ENCODE measurements around the gene LAMTOR3.
A peak's percentile ranks its signal among the peaks of the same experiment; 100 is the strongest.

Gene LAMTOR3, protein sequence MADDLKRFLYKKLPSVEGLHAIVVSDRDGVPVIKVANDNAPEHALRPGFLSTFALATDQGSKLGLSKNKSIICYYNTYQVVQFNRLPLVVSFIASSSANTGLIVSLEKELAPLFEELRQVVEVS
- 26.1 to 33.5 (median 28.8) reads per million in 3 donors for total RNA-seq

- no peaks in the 10 kb centered on the region for H3K9me3 ChIP-seq (ENCODE audit: control insufficient read depth, low read length)
- no peaks in the 10 kb centered on the region for H3K27me3 ChIP-seq (replicated peaks; ENCODE audit: control insufficient read depth, insufficient read depth, low read length, poor library complexity, severe bottlenecking)
- peaks cover 17% of the 10 kb centered on the region for H3K4me1 ChIP-seq (ENCODE audit: control insufficient read depth, insufficient read depth, low read length, poor library complexity, severe bottlenecking)
- H3K4me3 ChIP-seq (ENCODE audit: insufficient read depth, low read depth, low read length, poor library complexity, severe bottlenecking), result peak within 1 kb of the TSS; percentile 70
- peak; percentile 85 to 88 (median 87) for DNase-seq
- peaks cover 4% of the 10 kb centered on the region for H3K36me3 ChIP-seq (ENCODE audit: control insufficient read depth, insufficient read depth, low read length)
- H3K27ac ChIP-seq (ENCODE audit: insufficient read depth, low read length, poor library complexity, severe bottlenecking), result peak within 1 kb of the TSS; percentile 83
Observed at GRCh38 chr4:99894161-99894997, at the start of gene LAMTOR3. Gene LAMTOR3 (minus strand): TSS chr4:99894427. CDS start chr4:99893963, 464 bp downstream.

DNA sequence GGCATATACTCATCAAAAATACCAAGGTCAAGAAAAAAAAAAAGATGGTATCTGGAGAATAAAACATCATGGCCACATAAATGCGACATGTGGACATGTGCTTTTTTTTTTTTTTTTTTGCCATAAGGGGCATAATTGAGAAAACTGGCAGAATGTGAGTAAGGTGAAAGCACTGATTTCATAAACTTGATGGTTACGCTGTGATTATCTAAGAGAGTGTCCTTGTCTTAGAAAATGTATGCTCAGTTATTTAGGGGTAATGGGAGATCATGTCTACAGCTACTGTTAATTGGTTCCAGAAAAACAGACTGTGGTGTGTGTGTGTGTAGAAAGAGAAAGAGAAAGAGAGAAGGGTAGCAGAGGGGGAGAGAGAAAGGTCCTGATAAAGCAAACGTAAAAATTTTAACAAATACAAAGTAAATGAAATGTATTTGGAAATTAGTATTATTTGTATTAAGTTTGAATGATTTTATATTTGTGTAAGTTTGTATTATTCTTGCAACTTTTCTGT is 44.1 kb upstream of the LAMTOR3 start:
- Histone ChIP-seq H3K36me3 (ENCODE audit: control insufficient read depth, insufficient read depth, low read length) (no peaks in the 10 kb centered on the region), H3K27ac (ENCODE audit: insufficient read depth, low read length, poor library complexity, severe bottlenecking) (no peak overlapping the region), H3K27me3 (replicated peaks; ENCODE audit: control insufficient read depth, insufficient read depth, low read length, poor library complexity, severe bottlenecking) (no peaks in the 10 kb centered on the region), H3K4me3 (ENCODE audit: insufficient read depth, low read depth, low read length, poor library complexity, severe bottlenecking) (no peak overlapping the region), H3K4me1 (ENCODE audit: control insufficient read depth, insufficient read depth, low read length, poor library complexity, severe bottlenecking) (peaks cover 8% of the 10 kb centered on the region), H3K9me3 (ENCODE audit: control insufficient read depth, low read length) (no peaks in the 10 kb centered on the region)
- DNase-seq, result no peak

DNA sequence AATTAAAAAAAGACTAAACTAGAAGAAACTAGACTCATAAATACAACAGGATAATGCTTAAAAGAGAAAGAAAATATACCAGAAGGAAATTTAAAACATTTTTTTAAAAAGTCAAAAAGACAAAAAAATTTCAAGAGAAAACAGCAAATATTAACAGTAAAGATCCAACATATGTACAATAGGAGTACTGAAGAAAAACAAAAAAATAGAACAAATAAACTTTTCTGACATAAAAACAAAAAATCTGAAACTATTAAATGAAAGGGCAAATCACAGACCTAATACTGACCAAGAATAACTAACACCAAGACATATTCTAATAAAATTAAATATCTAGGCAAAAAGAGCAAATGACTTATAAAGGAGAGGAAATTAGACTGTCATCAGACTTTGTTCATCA is 40.7 kb upstream of the LAMTOR3 start:
- H3K27ac ChIP-seq (ENCODE audit: insufficient read depth, low read length, poor library complexity, severe bottlenecking), result no peak overlapping the region
- H3K9me3 ChIP-seq (ENCODE audit: control insufficient read depth, low read length), result no peaks in the 10 kb centered on the region
- H3K27me3 ChIP-seq (replicated peaks; ENCODE audit: control insufficient read depth, insufficient read depth, low read length, poor library complexity, severe bottlenecking), result no peaks in the 10 kb centered on the region
- H3K36me3 ChIP-seq (ENCODE audit: control insufficient read depth, insufficient read depth, low read length), result no peaks in the 10 kb centered on the region
- DNase-seq, result no peak
- H3K4me1 ChIP-seq (ENCODE audit: control insufficient read depth, insufficient read depth, low read length, poor library complexity, severe bottlenecking), result peaks cover 5% of the 10 kb centered on the region
- H3K4me3 ChIP-seq (ENCODE audit: insufficient read depth, low read depth, low read length, poor library complexity, severe bottlenecking), result no peak overlapping the region

DNA sequence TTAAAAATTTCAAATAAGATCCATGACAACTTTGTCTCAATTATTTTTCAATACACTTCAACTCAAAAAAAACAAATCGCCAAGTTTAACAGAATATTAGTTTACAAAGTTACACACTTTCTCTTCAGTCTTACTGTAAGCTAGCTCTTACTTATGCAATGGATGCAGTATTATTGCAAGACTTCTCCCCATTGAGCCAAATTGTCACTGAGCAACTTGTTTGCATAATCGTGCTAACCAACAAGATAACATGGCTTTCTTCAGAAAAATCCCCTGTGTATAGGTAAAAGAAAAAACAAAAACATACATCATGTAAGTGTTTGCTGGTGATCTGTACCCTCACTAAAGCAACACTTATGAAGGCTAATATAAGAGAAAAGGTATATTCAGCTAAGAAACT is 33.3 kb upstream of the LAMTOR3 start:
- Histone ChIP-seq H3K36me3 (ENCODE audit: control insufficient read depth, insufficient read depth, low read length) (peaks cover 14% of the 10 kb centered on the region), H3K4me3 (ENCODE audit: insufficient read depth, low read depth, low read length, poor library complexity, severe bottlenecking) (no peak overlapping the region), H3K9me3 (ENCODE audit: control insufficient read depth, low read length) (no peaks in the 10 kb centered on the region), H3K27ac (ENCODE audit: insufficient read depth, low read length, poor library complexity, severe bottlenecking) (no peak overlapping the region), H3K27me3 (replicated peaks; ENCODE audit: control insufficient read depth, insufficient read depth, low read length, poor library complexity, severe bottlenecking) (no peaks in the 10 kb centered on the region), H3K4me1 (ENCODE audit: control insufficient read depth, insufficient read depth, low read length, poor library complexity, severe bottlenecking) (no peaks in the 10 kb centered on the region)
- DNase-seq, result no peak

DNA sequence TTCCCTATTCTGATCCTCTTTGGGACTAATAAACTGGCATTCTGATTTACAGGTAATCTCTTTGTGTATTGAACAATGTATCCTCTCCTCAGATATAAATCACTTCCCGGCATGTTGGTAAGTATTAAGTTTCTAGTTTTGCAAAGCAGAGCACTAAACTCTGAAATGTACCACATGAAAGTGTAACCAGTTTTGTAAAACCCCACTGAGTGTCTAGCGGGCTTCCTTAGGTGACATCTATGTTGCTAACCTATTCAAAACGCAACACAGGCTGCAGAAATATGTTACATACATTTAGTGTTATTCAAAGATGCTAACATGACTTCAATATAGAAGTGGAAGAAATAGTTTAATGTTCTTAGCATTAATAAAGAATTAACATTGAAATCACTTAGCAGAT is 26.9 kb upstream of the LAMTOR3 start:
- Histone ChIP-seq H3K27ac (ENCODE audit: insufficient read depth, low read length, poor library complexity, severe bottlenecking) (no peak overlapping the region), H3K4me3 (ENCODE audit: insufficient read depth, low read depth, low read length, poor library complexity, severe bottlenecking) (no peak overlapping the region), H3K9me3 (ENCODE audit: control insufficient read depth, low read length) (no peaks in the 10 kb centered on the region), H3K27me3 (replicated peaks; ENCODE audit: control insufficient read depth, insufficient read depth, low read length, poor library complexity, severe bottlenecking) (no peaks in the 10 kb centered on the region), H3K36me3 (ENCODE audit: control insufficient read depth, insufficient read depth, low read length) (peaks cover 34% of the 10 kb centered on the region), H3K4me1 (ENCODE audit: control insufficient read depth, insufficient read depth, low read length, poor library complexity, severe bottlenecking) (peaks cover 2% of the 10 kb centered on the region)
- DNase-seq, result no peak

GRCh38 chr4:99918656-99919055 is 24.4 kb upstream of the LAMTOR3 start:
- H3K27ac ChIP-seq (ENCODE audit: insufficient read depth, low read length, poor library complexity, severe bottlenecking), result no peak overlapping the region
- peaks cover 3% of the 10 kb centered on the region for H3K4me1 ChIP-seq (ENCODE audit: control insufficient read depth, insufficient read depth, low read length, poor library complexity, severe bottlenecking)
- H3K9me3 ChIP-seq (ENCODE audit: control insufficient read depth, low read length), result no peaks in the 10 kb centered on the region
- H3K36me3 ChIP-seq (ENCODE audit: control insufficient read depth, insufficient read depth, low read length), result peaks cover 25% of the 10 kb centered on the region
- H3K27me3 ChIP-seq (replicated peaks; ENCODE audit: control insufficient read depth, insufficient read depth, low read length, poor library complexity, severe bottlenecking), result no peaks in the 10 kb centered on the region
- no peak for DNase-seq
- H3K4me3 ChIP-seq (ENCODE audit: insufficient read depth, low read depth, low read length, poor library complexity, severe bottlenecking), result no peak overlapping the region

DNA sequence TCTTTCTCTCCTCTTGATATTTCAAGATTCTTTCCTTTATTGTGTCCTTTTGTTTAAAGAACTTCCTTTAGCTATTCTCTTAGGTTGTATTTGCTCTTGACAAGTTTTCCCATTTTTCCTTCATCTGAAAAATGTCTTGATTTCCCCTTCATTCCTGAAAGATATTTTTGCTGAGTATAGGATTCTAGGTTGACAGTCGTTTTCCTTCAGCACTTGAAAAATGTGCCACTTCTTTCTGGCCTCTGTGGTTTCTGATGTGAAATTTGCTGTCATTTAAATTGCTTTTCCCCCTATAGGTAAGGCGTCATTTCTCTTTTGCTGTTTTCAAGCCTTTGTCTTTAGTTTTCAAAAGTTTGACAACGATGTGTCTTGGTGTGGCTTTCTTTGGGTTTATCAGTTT is 23.3 kb upstream of the LAMTOR3 start:
- Histone ChIP-seq H3K4me3 (ENCODE audit: insufficient read depth, low read depth, low read length, poor library complexity, severe bottlenecking) (no peak overlapping the region), H3K9me3 (ENCODE audit: control insufficient read depth, low read length) (no peaks in the 10 kb centered on the region), H3K27ac (ENCODE audit: insufficient read depth, low read length, poor library complexity, severe bottlenecking) (no peak overlapping the region), H3K27me3 (replicated peaks; ENCODE audit: control insufficient read depth, insufficient read depth, low read length, poor library complexity, severe bottlenecking) (no peaks in the 10 kb centered on the region), H3K36me3 (ENCODE audit: control insufficient read depth, insufficient read depth, low read length) (peaks cover 24% of the 10 kb centered on the region), H3K4me1 (ENCODE audit: control insufficient read depth, insufficient read depth, low read length, poor library complexity, severe bottlenecking) (peaks cover 3% of the 10 kb centered on the region)
- no peak for DNase-seq

DNA sequence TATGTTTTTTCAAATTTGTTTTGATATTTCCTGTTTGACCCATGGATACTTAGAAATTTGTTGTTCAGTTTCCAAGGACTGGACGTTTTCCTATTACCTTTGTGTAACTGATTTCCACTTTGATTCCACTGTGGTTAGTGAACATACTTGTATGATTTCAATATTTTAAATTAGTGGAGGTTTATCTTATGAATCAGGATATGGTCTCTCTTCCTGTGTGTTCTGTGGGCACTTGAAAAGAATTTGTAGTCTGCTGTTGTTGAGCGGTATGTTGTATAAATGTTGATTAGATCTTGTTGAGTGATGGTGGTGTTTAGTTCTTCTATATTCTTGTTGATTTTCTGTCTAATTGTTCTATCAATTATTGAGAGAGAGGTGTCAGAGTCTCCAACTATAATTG is 21.2 kb upstream of the LAMTOR3 start:
- H3K36me3 ChIP-seq (ENCODE audit: control insufficient read depth, insufficient read depth, low read length), result peaks cover 22% of the 10 kb centered on the region
- H3K27ac ChIP-seq (ENCODE audit: insufficient read depth, low read length, poor library complexity, severe bottlenecking), result no peak overlapping the region
- H3K4me3 ChIP-seq (ENCODE audit: insufficient read depth, low read depth, low read length, poor library complexity, severe bottlenecking), result no peak overlapping the region
- no peaks in the 10 kb centered on the region for H3K27me3 ChIP-seq (replicated peaks; ENCODE audit: control insufficient read depth, insufficient read depth, low read length, poor library complexity, severe bottlenecking)
- no peak for DNase-seq
- H3K4me1 ChIP-seq (ENCODE audit: control insufficient read depth, insufficient read depth, low read length, poor library complexity, severe bottlenecking), result peaks cover 3% of the 10 kb centered on the region
- no peaks in the 10 kb centered on the region for H3K9me3 ChIP-seq (ENCODE audit: control insufficient read depth, low read length)

GRCh38 chr4:99894998-99895397 is 771 bp upstream of the LAMTOR3 start:
- peak overlapping the region; percentile 55 for H3K27ac ChIP-seq (ENCODE audit: insufficient read depth, low read length, poor library complexity, severe bottlenecking)
- no peaks in the 10 kb centered on the region for H3K27me3 ChIP-seq (replicated peaks; ENCODE audit: control insufficient read depth, insufficient read depth, low read length, poor library complexity, severe bottlenecking)
- no peak overlapping the region for H3K4me3 ChIP-seq (ENCODE audit: insufficient read depth, low read depth, low read length, poor library complexity, severe bottlenecking)
- H3K4me1 ChIP-seq (ENCODE audit: control insufficient read depth, insufficient read depth, low read length, poor library complexity, severe bottlenecking), result peaks cover 17% of the 10 kb centered on the region
- H3K9me3 ChIP-seq (ENCODE audit: control insufficient read depth, low read length), result no peaks in the 10 kb centered on the region
- H3K36me3 ChIP-seq (ENCODE audit: control insufficient read depth, insufficient read depth, low read length), result peaks cover 7% of the 10 kb centered on the region
- no peak for DNase-seq

DNA sequence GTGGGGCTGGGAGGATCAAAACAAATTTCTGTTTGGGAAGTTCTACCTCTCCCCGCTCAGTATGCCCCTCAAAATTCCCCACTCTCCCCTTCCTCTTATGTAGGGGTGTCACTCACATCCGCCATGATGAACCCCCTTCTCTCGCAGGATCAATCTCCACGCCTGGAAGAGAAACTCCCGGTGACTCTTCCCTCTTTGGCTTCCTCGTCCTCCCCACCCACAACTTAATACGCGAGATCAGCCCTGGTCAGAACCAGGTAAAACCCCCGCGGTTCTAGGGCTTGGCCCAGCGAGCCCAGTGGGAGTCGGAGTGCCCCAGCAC is 427 bp downstream of the LAMTOR3 start:
- Histone ChIP-seq H3K27ac (ENCODE audit: insufficient read depth, low read length, poor library complexity, severe bottlenecking) (peak overlapping the region; percentile 83), H3K36me3 (ENCODE audit: control insufficient read depth, insufficient read depth, low read length) (peaks cover 5% of the 10 kb centered on the region), H3K27me3 (replicated peaks; ENCODE audit: control insufficient read depth, insufficient read depth, low read length, poor library complexity, severe bottlenecking) (no peaks in the 10 kb centered on the region), H3K9me3 (ENCODE audit: control insufficient read depth, low read length) (no peaks in the 10 kb centered on the region), H3K4me1 (ENCODE audit: control insufficient read depth, insufficient read depth, low read length, poor library complexity, severe bottlenecking) (peaks cover 17% of the 10 kb centered on the region), H3K4me3 (ENCODE audit: insufficient read depth, low read depth, low read length, poor library complexity, severe bottlenecking) (peak overlapping the region; percentile 70)
- DNase-seq, result no peak
